HG03442 (cell line): ENCODE results near the gene PFN2.
"Not testable (repeated sequence)": the region's sequence is repeated elsewhere in the genome, so short reads cannot be mapped to it uniquely, and the experiment has no call there.

Experiments
- ATAC-seq: cut with Tn5 transposase; IDR thresholded peaks from one replicate; pipeline ENCODE4 v1.9.1; 2021; ENCODE audit warnings: mild to moderate bottlenecking, moderate library complexity; ENCODE audit not compliant: unreplicated experiment

The PFN2 gene, protein sequence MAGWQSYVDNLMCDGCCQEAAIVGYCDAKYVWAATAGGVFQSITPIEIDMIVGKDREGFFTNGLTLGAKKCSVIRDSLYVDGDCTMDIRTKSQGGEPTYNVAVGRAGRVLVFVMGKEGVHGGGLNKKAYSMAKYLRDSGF

DNA sequence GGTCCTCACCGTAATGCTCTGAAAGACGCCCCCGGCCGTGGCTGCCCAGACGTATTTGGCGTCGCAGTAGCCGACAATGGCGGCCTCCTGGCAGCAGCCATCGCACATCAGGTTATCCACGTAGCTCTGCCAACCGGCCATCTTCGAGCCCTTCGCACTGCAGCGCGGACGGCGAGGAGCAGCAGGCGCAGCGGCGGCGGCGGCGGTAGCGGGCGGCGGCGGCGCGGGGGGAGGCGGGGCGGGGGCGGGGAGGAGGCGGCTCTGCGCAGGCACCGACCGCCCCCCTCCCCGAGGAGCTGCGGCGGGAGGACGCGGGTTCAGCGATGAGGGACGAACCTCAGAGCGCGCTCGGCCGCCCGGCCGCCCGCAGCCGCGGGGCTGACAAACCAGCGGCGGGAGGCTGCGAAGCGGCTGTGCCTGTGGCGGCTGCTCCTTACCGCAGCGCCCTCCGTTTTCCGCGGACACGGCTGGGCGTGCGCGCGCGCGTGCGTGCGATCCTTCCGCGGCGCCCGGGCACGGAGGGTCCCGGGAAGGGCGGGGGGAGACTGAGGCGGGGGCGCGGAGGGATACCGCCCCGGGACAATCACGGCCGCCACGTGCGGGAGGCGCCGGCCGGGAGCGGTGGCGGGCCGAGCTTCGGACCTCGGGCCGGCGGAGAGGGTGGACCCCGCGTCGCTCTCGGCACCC is at the start of gene PFN2:
TSS of gene PFN2 (minus strand) at position 180 of the 687 bp plus-strand sequence. CDS start at position 141, 39 bp downstream.
- ATAC-seq = peak; percentile 43

DNA sequence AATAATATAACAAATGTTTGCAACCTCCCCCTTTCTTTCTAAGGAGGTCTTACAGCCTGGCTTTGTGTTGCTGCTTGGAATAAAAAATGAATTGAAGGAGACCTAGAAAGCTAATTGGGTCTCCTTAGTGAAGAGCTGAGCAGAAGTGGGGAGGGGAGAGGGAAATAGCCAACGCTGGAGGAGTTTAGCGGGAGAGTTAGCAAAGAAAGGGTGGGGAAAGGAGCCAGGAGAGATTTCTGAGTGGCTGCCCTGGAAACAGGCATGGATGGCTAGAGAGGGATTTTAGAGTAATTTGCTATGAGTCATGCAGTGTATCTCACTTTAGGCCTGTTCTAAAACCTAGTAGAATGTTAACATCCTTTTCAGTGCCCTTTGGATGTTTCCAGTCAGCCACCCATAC is 45.2 kb upstream of the PFN2 start:
- ATAC-seq = no peak

DNA sequence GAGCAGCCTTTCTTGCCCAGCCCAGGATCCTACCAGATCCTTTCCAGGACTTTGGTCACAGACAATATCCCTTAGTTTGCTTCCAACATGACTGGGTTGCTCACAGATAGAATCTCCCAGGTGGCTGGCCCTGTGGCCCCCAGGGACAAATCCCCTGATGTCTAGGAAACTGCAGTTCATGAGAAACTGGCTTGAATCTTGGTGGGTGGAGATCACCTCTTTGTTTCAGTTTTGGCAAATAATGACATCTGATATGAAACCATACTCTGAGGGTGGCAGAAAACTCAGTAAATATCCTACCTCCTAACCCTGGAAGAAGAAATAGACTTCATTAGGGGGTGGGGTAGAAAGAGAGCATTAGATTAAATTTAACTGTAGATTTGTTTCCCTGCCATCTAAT is 44.1 kb upstream of the PFN2 start:
- ATAC-seq = no peak

DNA sequence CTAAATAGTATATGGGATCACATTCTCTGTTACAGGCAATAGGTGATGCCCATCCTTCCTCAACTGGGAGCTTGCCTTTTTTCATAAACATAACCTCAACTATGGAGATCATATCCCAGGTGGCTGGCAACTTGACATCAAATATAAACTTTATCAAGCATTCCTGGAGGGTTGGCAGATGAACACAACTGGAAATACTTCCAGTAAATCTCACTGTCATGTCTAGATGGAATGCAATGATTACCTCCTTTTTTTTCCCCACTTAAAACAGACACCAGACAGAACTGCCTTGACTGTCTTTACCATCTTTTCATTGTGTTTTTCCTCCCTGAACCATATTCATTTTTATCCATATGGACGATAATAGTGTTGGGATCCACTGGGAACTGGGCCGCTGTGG is 43.1 kb upstream of the PFN2 start:
- ATAC-seq = no peak

DNA sequence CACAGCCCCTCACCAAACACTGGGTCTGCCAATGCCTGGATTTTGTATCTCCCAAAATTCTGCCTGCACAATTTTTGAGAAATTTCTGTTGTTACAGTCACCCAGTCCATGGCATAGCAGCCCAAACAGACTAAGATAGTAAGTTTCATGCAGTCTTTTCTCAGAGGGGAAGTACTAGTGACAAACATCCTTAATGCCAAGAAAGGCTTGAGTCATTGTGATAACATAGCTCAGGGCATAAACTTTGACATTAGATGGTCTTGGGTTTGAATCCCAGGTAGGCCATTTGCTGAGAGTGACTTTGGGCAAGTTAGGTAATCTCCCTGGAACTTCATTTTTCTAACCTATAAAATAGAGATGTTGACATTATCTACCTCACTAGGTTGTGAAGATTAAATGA is 36.1 kb upstream of the PFN2 start:
- ATAC-seq = no peak

DNA sequence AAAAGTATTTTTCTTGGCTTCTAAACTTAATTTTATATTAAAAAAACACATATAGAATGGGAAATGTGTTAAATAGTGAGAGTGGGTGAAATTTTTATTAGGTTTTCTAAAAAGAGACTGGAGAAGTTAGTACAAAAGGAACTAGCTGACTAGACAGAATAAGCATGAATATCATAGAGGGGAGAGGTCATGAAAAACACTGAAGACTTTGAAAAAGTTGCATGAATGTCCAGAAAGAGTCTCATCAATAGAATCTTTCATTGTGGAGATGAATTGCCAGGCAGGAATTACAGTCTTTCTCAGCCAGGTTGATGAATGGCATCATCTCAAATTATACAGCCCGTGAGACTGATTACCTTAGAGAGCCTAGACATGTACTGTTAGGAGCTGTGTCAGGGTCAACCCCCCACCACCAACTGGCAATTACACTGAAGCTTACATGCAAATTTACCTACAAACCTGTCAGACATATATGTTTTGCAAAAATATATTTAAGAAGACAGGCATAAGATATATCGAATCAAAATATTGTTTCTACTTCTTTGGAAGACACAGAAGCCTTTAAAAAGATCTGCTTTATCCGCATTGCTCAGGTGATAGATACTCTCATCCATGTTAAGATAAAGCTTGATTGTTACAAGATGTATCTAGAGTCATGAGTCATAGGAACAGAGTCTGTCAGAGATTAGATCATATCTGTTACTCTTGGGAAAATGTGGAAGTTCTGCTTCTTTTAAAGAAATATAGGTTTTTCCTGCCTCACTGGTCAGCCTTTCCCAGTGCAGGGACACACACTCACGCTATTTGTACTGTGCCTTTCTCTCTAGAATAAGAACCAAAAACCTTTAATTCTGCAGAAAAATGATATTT is 34.8 kb upstream of the PFN2 start:
- no peak for ATAC-seq

DNA sequence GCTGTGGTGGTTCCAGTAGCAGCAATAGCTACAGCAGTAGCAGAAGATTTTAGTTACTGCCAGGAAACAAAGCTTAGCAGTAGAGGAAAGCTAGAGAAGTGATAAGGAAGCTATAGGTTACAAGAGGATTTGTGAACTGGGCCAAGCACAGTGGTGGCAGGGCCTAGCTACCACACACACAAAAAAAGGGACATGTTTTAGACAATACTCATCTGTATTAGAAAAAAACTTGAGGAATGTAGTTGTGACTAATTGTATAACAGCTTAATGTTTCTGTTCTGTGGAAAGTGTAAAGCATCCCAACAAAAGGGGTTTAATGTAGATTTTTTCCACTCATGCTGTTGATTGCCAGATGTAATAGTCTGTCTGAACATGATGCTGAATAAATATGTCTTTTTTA is 29.9 kb upstream of the PFN2 start:
- ATAC-seq = no peak

DNA sequence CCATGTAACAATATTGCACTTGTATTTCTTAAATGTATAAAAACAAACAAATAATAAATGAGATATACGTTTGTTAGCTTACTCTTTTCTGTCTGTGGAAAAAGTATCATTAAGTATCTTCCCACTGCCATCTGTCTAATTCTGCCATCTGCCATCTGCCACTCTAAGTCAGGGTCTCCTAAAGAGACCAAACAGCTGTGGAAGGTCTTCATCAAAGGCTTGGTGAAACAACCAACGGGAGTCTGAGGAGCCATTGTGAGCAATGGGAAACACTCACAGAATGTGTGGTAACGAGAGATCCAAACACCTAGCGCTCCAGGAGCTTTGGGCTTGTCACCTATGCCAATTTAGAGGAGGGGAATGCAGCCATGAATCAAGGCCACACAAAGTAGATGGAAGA is 28.7 kb upstream of the PFN2 start:
- ATAC-seq = no peak

DNA sequence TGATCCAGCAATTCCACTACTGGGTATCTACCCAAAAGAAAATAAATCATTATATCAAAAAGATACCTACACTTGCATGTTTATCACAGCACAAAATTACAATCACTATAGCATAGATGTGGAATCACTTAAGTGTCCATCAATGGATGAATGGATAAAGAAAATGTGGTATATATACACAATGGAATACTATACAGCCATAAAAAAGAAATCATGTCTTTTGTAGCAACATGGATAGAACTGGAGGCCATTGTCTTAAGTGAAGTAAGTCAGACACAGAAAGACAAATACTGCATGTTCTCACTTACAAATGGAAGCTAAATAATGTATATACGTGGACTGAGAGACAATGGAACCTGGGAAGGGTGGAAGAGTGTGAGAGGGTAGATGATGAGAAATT is 28.3 kb upstream of the PFN2 start:
- ATAC-seq = no peak

DNA sequence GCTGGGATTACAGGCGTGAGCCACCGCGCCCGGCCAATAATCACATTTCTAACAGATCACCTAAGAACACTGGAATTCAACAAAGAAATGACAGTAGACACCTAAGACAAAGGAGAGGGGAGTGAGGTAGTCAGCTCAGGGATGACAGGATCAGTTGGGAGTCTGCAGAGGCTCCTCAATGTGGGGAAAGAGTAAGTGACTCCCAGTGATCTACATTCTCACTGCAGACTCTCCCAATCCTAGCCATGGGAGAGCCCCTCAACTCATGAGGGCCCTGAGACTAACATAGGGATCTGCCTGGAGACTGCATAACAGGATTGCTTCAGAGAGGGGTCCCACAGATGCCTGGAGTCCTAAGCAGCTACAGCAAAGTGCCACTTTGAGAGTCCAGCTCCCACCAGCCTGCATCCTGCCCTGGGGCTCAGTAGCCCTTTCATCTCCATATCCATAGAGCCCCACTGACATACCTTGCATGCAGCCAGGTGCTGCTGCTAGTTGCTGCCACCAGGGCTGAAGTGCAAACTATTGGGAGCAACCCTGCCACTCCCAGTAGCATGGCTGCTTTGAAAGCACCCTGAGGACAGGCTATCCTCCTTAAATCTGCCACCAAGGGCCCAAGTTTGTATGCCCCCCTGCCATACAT is 21.8 kb upstream of the PFN2 start:
- no peak for ATAC-seq

DNA sequence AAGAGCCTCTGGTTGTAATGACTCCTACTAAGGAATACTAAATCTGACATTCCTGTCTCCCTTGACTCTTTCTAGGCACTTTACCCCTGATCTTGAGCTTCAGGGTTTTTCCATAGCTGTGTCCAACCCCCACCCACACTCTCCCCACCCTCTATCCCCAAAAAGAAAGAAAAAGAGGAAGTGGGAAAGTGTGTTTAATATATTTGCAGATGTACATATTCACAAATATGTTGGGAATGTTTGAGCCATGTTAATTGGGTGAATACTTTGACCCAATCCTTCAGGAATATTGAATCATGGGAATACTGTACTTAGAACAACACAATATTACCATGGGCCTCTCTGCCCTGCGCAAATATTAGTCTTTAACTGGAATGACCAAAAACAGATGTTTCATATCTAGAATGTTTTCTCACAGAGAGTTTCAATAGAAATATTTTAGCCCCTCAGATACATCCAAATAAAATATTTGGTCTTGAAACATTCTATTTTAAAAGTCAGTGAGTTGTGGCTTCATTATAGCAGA is 19.8 kb upstream of the PFN2 start:
- no peak for ATAC-seq

DNA sequence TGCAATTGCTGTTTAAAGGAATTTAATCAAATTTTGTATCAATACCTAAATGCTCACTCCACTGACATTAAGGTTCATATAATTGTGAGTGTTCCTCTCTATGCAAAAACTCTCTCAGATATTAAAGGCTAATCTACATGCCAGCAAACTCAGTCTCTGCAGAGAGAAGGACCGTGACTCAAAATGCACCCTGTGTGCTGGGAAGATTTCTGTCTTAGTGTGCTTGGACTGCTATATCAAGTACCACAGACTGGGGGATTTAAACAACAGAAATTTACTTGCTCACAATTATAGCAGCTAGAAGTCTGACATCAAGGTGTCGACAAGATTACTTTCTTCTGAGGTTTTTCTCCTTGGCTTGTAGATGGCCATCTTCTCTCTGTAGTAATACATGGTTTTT is 18.6 kb upstream of the PFN2 start:
- ATAC-seq = no peak

DNA sequence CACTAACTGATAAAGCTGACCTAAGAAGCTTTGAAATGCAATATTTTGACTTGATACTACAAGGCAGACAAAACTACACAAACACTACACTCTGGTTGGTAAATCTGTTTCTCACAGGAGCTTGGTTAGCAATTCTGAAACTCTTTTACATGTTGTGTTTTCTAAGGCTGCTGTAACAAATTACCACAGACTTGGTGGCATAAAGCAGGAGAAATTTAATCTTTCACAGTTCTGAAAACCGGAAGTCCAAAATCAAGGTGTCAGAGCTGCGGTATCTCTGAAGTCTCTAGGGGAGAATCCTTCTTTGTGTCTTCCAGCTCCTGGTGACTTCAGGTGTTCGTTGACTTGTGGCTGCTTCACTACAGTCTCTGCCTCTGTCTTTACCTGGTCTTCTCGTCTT is 12.9 kb upstream of the PFN2 start:
- ATAC-seq = no peak

DNA sequence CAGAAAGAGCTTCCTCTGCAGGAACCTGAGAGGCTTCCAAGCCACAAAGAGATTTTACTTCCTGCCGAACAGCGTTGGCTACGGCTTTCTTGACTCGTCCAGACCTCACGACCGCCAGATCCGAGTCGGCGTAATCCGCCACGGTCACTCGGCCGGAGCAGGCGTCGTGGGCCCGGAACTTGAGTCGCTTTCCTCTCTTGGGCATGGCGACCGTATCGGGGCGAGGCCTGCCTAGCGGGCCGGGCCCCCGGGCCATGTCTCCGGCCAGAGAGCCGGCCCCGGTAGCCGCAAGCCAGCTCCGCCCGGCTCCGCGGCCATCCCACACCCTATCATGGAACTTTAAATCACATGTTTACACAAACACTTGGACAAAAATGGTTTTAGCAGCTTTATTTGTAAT is 12.4 kb upstream of the PFN2 start:
- ATAC-seq = not testable (repeated sequence)

DNA sequence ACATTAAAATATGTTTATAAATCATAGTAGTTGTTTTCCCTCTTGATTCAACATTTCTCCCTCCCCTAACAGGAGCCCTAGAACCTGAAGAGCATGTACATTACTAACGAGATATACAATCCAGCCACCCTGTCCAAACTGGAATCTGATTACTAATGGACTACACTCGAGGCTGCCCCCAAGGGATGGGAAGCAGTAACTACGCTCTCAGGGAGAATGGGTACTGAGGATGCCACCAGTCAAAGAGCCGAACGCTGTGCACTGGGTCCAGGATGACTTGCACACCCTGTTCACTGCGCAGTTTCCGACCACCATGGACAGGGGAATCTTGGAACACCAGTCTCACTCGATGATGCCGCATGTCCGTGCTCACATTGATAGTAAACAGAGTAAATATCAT is 11.3 kb upstream of the PFN2 start:
- ATAC-seq = not testable (repeated sequence)

DNA sequence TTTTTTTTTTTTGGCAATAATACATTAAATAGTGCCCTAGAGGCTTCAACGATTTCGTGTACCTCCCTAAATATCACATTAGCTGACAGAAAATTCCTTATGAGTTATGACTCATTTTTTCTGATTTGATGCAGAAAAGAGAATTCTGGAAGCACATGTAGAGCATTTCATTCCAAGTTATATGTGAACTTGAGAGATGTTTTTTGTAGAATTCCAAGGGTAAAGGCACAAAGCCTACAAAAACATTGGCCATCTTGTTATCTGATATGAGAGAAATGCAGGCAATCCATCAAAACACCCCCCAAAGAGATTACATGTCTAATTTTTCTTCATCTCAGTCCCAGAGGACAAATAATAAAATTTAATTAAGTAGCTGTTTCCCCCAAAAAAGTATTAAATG is 6.7 kb upstream of the PFN2 start:
- ATAC-seq = no peak

DNA sequence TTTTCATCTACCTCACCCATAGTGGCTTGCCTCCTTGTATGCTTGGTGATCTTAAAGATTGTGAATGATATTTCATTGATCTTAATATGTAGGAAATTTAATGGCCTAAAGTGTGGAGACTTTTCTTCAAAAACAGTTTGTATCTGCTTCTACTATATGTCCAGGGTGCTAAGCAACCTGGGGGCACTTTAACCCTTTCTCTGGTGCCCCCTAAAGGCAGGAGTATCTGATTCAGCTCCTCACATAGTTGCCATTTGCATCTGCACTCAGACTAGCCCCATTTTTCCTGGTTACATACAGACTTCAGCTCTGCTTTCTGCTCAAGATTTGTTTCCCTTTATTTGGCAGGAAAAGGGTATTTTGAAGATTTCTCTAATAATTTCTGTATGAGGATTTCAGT is 5.2 kb upstream of the PFN2 start:
- ATAC-seq = no peak

DNA sequence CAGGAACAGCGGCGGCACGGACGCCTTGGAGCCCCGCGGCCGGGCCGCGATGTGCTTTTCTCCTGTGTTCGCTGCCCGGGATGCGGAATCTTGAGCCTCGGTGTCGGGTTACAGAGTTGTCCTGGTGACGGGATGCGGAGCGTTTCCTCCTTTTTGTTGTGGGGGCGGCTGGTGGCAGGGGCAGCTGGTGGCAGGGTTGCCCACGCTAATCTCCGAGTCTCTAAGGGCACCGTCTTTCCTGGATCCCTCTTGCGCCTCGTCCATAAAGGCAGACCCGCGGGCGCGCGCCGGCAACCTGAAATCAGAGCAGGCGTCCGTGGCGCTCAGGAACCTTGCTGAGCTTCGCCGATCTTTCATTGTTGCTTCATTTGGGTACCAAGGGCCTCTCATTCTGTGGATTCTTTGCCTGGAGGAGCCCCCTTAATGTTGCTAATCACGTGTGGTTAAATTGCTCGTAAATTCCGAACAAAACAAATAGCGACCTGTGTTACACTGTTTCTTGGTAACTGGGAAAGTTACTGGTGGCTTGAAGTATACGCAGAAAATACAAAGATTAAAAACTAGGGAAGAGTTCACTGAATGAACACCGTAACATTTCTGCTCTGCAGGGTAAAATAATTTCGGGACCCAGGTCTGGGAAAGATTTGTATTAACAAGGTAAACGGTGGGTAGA is 844 bp upstream of the PFN2 start:
- peak; percentile 13 for ATAC-seq

DNA sequence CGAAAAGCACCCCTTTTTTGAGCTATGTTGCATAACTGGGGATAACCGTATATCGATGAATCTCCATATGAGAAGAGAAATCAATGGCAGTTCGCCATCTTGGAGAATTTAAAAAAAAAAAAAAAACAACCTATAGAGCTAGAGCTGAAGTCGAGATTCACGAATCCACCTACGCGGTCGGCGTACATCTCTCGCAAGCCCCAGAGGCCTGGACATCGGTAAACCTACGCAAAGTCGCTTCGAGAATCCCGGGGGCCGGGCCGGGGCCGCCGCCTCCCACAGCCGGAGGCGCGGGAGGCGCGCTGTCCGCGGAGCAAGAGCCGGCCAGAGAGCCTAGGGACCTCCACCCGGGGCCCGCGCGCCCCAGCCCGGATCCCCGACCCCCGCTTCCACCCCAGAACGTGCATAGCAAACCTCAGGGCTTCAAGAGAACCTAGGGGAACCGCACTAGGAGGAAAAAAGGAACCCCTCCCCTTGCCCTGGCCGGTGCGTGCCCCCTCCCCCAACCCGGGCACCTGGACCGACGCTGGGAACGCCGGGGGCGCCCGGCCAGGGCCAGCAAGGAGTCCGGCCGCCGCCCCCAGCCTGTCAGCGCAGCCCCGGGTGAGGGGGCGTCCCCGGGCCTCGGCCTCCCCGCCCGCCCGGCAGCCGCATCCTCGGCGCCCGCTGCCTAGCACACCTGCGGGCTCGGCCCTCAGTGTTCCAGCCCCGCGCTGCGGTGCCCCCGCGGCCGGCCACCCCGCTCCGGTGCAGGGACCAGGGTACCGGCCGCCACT is 567 bp downstream of the PFN2 start:
- ATAC-seq = peak; percentile 55
